ACC112 (cell line): ENCODE measurements around the gene PLCD3.

Experiments
- H2AFZ ChIP-seq: fragments of 200-600 bp; sonication (generic); one replicate; pipeline ENCODE4 v1.6.0; 2017; ENCODE audit warnings: antibody characterized with exemption, low read length; ENCODE audit not compliant: unreplicated experiment
- H3K27ac ChIP-seq: fragments of 200-600 bp; sonication (generic); 2 replicates; pipeline ENCODE4 v1.5.1; 2014; ENCODE audit warnings: low read depth, mild to moderate bottlenecking, antibody characterized with exemption, low read length, moderate library complexity
- H3K27me3 ChIP-seq: fragments of 200-600 bp; sonication (generic); 2 replicates; pipeline ENCODE4 v1.6.1; 2014; ENCODE audit warnings: mild to moderate bottlenecking, antibody characterized with exemption, low read length, moderate library complexity, mixed read lengths; ENCODE audit not compliant: insufficient read depth
- H3K36me3 ChIP-seq: fragments of 200-600 bp; sonication (generic); 2 replicates; pipeline ENCODE4 v1.6.1; 2016; ENCODE audit warnings: mild to moderate bottlenecking, antibody characterized with exemption, low read length, moderate library complexity, mixed read lengths; ENCODE audit not compliant: insufficient read depth
- H3K4me1 ChIP-seq: fragments of 200-600 bp; sonication (generic); one replicate; pipeline ENCODE4 v1.6.1; 2016; ENCODE audit warnings: low read length, mixed read lengths; ENCODE audit not compliant: insufficient read depth, unreplicated experiment, control insufficient read depth
- H3K4me3 ChIP-seq: fragments of 200-600 bp; sonication (generic); 2 replicates; pipeline ENCODE4 v1.5.1; 2014; ENCODE audit warnings: mild to moderate bottlenecking, low read depth, low read length
- H3K79me2 ChIP-seq: fragments of 200-600 bp; sonication (generic); one replicate; pipeline ENCODE4 v1.6.0; 2016; ENCODE audit warnings: low read length; ENCODE audit not compliant: control insufficient read depth, unreplicated experiment, insufficient read depth

PLCD3 gene

DNA sequence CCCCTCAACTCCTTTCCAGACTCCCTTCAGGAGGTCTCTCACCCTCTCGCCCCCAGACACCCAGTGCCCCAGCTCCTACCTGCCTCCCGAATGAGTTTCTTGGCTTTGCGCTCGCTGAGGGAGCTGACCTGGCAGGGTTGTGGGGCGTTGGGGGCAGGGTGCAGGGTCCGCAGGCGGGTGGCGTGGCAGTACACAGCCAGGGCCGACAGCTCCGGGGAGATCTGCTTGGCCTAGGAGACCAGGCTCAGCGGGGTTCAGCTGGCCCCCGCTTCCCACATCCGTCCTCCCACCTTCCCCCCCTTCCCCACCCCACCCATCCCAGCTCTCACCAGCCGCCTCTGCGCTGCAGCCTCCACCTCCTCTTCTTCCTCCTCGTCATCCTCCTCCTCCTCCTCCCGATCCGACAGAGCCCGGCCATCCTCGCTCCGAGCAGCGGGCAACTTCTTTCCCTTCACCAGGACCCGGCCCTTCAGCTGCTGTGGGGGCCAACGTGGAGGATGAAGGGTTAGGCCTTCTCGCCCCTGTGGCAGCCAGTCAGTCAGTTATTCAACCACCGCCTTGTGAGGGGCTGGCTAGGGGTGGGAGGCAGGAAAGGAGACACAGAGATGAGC lies 17.2 kb downstream of the PLCD3 start:
- H3K27ac ChIP-seq = no peak overlapping the region
- no peaks in the 10 kb centered on the region for H3K27me3 ChIP-seq
- H3K4me1 ChIP-seq = no peaks in the 10 kb centered on the region
- H2AFZ ChIP-seq = no peak overlapping the region
- H3K4me3 ChIP-seq = no peak overlapping the region
- H3K79me2 ChIP-seq = no peaks in the 10 kb centered on the region
- H3K36me3 ChIP-seq = no peaks in the 10 kb centered on the region

DNA sequence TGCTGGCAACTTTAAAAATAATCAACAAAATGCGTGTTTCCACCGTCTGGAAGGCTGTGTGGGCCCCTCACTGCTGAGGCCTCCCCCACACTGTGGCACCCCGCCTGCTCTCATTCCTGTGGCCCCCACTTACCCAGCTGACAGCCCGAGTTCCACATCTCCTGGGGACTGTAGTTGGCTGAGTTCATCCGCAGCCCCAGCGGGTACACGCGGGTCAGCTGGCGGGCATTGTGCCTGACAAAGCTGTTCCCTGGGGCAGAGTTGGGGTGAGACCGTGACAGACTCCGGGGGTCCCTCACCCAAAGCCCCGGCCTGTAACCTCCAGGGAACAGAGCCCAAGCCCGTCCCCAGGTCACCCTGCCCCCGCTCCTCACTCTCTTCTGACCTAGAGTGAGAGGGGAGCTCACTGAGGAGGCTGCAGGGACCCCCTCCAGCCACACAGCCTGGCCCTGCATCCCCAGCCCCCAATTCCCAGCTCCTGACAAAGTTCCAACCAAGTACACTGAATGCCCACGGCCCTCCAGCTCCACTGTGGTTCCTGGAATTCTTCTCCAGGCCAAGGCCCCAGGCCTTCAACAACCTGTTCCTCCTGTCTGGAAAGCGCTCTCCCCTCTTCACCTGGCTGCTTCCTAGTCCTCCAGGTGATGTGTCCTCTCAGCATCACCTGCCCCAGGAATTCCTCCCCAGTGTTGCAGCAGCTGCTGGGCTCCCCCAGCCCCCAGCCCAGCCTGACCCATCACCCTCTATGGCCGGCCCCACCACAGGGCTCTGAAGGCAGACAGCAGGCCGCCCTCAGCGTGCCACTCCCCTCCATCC lies 18.0 kb downstream of the PLCD3 start:
- Histone ChIP-seq H3K27me3 (no peaks in the 10 kb centered on the region), H3K4me1 (no peaks in the 10 kb centered on the region), H3K4me3 (no peak overlapping the region), H2AFZ (no peak overlapping the region), H3K79me2 (no peaks in the 10 kb centered on the region), H3K27ac (no peak overlapping the region), H3K36me3 (no peaks in the 10 kb centered on the region)

DNA sequence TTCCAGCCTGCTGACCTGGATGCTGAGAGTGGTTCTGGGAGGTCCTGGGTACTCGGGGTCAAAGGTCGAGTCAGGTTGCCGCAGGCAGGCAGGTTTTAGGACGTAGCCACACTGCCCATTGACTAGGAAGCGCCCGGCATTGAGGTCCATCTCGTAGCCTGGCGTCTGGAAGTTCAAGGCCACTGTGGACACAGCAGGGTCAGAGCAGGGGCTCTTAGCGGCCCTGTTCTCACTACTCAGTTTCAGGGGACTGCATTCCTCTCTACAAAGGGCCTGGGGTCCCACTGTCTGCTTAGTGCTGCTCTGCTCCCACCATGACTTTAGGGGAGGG lies 18.9 kb downstream of the PLCD3 start:
- no peaks in the 10 kb centered on the region for H3K27me3 ChIP-seq
- no peak overlapping the region for H3K27ac ChIP-seq
- no peak overlapping the region for H3K4me3 ChIP-seq
- no peaks in the 10 kb centered on the region for H3K36me3 ChIP-seq
- no peaks in the 10 kb centered on the region for H3K79me2 ChIP-seq
- H2AFZ ChIP-seq = no peak overlapping the region
- H3K4me1 ChIP-seq = no peaks in the 10 kb centered on the region

DNA sequence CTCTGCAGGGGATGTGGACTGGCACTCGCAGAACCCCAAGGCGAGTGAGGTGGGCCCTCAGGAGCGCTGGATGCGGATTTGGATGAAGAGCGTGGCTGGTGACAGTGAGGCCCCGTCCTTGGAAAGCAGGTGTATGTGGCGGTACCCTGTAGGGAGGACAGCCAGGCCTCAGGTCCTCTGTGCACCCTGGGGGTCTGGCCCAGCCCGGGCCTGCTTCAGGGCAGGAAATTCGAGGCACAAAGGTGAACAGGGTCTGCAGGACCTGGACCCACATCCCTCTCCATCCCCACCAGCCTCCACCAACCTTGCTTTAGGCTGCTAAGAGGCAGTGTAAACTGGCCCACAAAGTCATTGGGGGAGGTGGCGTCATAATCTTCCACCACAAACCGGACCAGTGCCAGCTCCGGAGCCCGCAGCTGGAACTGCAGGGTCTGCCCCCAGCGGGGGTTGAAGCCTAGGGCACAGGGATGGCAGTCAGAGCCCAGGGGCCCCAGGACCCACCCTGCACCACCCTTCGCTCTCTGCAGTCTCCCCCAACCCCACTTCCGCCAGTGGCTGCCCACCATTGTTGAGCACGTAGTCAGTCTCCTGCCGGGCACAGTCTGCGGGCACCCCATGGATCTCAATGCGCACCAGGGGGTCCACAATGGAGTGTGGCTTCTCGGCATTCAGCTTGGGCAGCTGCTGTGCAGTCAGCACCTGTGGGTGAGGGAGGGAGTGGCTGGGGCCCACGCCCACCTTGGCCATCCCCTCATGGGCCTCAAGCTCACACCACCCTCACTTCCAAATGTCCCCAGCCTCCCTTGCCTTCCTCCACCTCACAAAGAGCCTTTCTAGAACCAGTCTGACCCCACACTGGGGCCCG lies 19.5 kb downstream of the PLCD3 start:
- no peaks in the 10 kb centered on the region for H3K4me1 ChIP-seq
- H3K36me3 ChIP-seq = no peaks in the 10 kb centered on the region
- no peak overlapping the region for H2AFZ ChIP-seq
- H3K79me2 ChIP-seq = no peaks in the 10 kb centered on the region
- no peaks in the 10 kb centered on the region for H3K27me3 ChIP-seq
- no peak overlapping the region for H3K4me3 ChIP-seq
- H3K27ac ChIP-seq = no peak overlapping the region

DNA sequence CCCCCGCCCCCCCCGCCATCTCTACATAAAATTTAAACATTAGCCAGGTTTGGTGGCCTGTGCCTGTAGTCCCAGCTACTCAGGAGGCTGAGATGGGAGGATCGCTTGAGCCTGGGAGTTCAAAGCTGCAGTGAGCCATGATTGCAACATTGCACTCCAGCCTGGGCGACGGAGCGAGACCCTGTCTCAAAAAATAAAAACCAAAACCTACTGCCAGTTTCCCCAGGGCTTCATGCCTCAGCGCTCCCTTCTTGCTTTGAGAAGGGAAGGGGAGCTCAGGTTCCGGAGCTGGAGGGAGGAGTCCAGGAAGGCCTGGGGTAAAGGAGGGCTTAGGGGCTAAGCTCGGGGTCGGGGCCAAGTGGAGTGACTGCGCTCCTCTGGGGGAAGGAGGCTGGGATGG lies 20.5 kb downstream of the PLCD3 start:
- Histone ChIP-seq H3K79me2 (no peaks in the 10 kb centered on the region), H3K27me3 (no peaks in the 10 kb centered on the region), H3K27ac (no peak overlapping the region), H3K4me3 (no peak overlapping the region), H3K36me3 (no peaks in the 10 kb centered on the region), H2AFZ (no peak overlapping the region), H3K4me1 (no peaks in the 10 kb centered on the region)

DNA sequence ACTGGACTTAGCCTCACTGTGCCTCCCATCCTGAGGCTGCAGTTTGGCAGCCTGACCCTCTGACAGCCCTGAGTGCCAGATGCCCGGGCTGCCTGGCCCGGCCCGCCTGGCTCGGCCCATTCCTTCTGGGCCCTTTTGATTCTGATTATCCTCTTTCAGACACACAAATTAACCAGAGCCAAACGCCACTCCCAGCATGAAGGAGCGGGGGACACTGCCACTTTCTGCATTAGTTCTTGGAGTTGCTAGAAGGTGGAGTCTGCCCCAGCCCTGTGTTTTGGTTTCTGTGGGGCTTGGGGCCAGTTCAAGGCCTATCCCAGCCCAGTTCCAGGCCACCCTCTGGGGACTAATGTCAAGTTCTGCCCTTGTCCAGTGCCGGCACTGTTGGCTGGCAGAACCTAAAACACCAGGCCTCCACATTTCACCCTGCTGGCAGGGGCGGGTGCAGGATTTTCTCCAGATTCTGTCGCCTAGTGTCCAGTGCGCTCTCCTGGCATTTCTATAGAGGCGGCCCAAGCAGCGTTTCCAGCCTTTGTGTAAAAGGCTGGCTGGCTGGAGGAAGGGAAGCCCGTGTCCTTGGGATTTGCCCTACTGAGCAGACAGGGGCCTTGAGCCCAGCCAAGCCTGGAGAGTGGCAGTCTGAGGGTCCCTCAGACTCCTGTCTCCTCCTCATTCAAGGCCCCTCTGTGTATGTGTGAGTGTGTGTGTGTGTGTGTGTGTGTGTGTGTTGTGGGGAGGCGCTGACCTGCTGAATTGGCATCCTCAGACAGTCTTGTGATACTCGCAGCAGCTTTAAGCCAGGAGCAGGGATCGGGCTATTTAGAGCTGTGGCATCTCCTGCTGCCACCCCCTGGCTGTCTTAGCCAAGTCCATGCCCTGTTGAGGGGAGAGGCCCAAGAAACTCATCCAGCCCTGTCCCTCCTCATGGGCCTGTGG lies 21.4 kb downstream of the PLCD3 start:
- Histone ChIP-seq H3K4me3 (no peak overlapping the region), H3K27ac (no peak overlapping the region), H3K4me1 (no peaks in the 10 kb centered on the region), H3K27me3 (no peaks in the 10 kb centered on the region), H2AFZ (no peak overlapping the region), H3K36me3 (no peaks in the 10 kb centered on the region), H3K79me2 (no peaks in the 10 kb centered on the region)

DNA sequence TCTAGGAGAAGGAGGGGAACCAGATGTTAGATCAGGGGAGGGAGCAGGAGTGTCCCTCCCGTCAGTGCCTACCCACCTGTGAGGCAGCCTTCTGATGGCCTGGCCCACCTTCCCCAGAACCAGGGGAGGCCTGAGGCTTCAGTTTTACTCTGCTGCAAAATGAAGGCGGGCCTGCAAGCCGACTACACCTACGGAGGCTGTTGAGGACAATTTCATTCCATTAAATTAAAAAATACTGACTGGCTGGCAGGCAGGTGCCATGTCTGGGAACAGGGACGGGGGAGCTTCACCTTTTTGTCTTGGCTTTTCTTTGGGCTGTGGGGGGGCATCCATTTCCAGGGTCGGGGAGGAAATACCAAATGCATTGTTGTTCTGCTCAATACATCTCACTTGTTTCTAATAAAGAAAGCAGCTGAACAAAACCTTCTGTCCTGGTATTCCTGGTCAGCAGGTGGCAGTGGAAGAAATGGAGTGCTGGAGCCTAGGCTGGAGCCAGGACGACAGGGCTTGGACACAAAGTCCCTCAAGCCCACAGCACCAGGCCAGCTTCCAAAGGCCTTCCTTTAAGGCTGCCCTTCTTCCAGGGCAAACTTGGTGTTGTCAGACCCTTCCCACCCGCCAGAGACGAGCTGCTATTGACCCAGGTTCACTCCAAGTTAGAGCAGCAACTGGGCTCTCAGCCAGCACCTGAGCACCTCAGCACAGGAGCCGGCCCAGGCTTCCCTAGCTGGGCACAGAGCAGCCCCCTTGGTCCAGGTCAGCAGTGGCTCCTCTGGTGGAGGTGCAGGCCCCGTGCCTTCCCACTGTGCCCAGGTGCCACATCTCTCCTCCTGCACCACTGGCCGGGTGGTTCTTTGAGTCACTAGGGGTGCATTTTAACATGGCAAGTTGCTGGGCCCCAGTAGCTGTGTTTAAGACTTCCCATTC lies 23.5 kb downstream of the PLCD3 start:
- no peak overlapping the region for H2AFZ ChIP-seq
- H3K27me3 ChIP-seq = no peaks in the 10 kb centered on the region
- H3K36me3 ChIP-seq = peaks cover 15% of the 10 kb centered on the region; the same call in 1 of the 2 replicates
- H3K4me3 ChIP-seq = no peak overlapping the region
- H3K27ac ChIP-seq = no peak overlapping the region
- no peaks in the 10 kb centered on the region for H3K79me2 ChIP-seq
- no peaks in the 10 kb centered on the region for H3K4me1 ChIP-seq

DNA sequence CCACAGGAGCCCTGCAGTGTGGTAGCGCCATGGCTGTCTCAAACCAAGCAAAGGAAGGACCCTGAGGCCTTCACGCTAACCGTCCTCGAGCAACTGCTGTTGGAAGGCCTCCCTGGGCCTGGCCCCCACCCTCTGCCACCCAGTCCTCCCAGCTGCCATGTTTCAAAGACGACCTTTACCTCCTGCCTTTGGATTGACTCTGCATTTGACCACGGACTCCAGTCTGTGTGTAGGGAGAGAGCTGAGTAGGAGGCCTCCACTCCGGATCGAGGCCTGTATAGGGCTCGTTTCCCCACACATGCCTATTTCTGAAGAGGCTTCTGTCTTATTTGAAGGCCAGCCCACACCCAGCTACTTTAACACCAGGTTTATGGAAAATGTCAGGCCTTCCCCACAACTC lies 24.3 kb downstream of the PLCD3 start:
- H3K4me1 ChIP-seq = no peaks in the 10 kb centered on the region
- H3K4me3 ChIP-seq = no peak overlapping the region
- peaks cover 19% of the 10 kb centered on the region; the same call in 1 of the 2 replicates for H3K36me3 ChIP-seq
- no peak overlapping the region for H2AFZ ChIP-seq
- H3K27ac ChIP-seq = no peak overlapping the region
- H3K27me3 ChIP-seq = no peaks in the 10 kb centered on the region
- no peaks in the 10 kb centered on the region for H3K79me2 ChIP-seq

DNA sequence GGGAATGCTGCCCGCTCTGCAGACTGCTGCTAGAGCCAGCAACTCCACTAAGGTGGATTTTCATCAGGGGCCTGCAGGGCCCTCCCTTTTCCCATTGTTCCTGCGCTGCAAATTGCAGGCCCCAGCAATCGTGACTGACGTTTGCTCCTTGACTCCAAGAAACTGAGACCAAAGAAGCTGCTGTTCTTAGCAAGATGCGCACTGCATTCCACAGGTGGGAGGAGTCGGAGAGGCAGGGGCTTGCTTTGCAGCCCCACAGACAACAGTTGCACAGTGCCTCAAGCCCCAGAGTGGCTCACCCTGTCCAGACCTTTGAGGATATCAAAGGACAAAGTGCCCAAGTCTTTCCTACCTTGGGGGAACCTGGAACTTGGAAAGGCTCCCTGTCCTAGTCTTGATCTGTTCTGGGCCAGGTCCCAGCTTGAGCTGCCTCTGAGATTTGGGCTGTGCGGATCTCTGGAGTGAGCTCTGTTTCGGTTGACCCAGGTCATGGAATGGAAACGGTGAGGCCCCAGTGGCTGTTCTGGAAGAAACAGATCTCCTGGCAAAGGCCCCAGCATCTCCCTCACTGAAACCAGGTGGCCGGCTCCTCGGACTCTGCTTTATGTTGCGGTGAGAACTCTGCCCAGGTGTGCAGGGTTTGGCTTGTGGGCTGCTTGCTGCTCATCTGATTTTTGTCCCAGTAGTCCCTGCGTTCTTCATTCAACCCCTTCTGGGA lies 24.9 kb downstream of the PLCD3 start:
- peaks cover 19% of the 10 kb centered on the region; the same call in 1 of the 2 replicates for H3K36me3 ChIP-seq
- no peaks in the 10 kb centered on the region for H3K79me2 ChIP-seq
- H3K27ac ChIP-seq = no peak overlapping the region
- no peaks in the 10 kb centered on the region for H3K4me1 ChIP-seq
- H3K27me3 ChIP-seq = no peaks in the 10 kb centered on the region
- H3K4me3 ChIP-seq = no peak overlapping the region
- no peak overlapping the region for H2AFZ ChIP-seq
